ENCODE measurements around the gene IL31RA.

The IL31RA gene

DNA sequence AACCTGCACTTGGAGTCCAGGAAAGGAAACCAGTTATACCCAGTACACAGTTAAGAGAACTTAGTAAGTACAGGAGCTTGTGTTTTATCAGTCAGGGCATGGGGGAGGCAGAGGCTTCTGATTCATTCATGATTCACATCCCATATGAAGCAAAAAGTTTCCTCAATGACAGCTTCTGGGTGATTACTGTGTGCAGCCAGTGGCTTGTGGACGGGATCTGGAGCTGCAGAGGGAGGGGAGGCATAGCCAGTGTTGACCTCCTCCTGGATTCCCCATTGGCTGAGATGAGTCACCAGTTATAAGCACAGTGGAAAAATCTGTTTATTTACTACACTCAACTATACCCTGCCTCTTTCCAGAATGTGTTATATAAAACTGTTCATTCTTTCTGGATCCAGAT is 17.7 kb downstream of the IL31RA start:
- no peak overlapping the region for H3K23ac ChIP-seq (ENCODE audit: low read depth, low read length, poor library complexity)
- peaks cover 0 to 8% of the 10 kb centered on the region in 2 donors for H3K9me3 ChIP-seq (replicated peaks in 1 of 2; ENCODE audit: control insufficient read depth in 2 of 2, insufficient read depth in 1 of 2, low read depth in 1 of 2, low read length in 2 of 2)
- H3K4ac ChIP-seq (ENCODE audit: low read length): no peak overlapping the region
- no peaks in the 10 kb centered on the region for H3K4me1 ChIP-seq (ENCODE audit: control insufficient read depth in 2 of 2, insufficient read depth in 1 of 2, low read depth in 1 of 2, low read length in 2 of 2)
- no peak overlapping the region for H3K4me3 ChIP-seq (ENCODE audit: low read length in 2 of 2)
- no peak overlapping the region for H4K8ac ChIP-seq (ENCODE audit: low read depth, low read length)
- WGBS, 2 donors (ENCODE audit: extremely low coverage in 2 of 2, insufficient read length in 2 of 2, insufficient replicate concordance in 1 of 2): no CpG with 5 or more reads among the region's 1 CpG
- H2BK15ac ChIP-seq (ENCODE audit: low read length): no peak overlapping the region
- no peak overlapping the region for H2AK5ac ChIP-seq (ENCODE audit: low read depth, low read length)
- no peak overlapping the region for H3K14ac ChIP-seq (ENCODE audit: low read length)
- H3K79me1 ChIP-seq (ENCODE audit: low read depth, low read length): no peaks in the 10 kb centered on the region
- H2AFZ ChIP-seq (ENCODE audit: low read length): no peak overlapping the region
- no peak overlapping the region for H3K4me2 ChIP-seq (ENCODE audit: insufficient read depth, low read length, poor library complexity, severe bottlenecking)
- no peak overlapping the region for H3K18ac ChIP-seq (ENCODE audit: low read length)
- H3K27me3 ChIP-seq (ENCODE audit: control insufficient read depth in 3 of 3, insufficient read depth in 3 of 3, low read depth in 1 of 3, low read length in 3 of 3): peaks cover 0 to 6% (median 0%) of the 10 kb centered on the region in 3 experiments
- H3K36me3 ChIP-seq (replicated peaks in 1 of 2; ENCODE audit: control insufficient read depth in 2 of 2, insufficient read depth in 2 of 2, low read length in 2 of 2): no peaks in the 10 kb centered on the region
- no peak overlapping the region for H2BK120ac ChIP-seq (ENCODE audit: low read depth, low read length)
- H2BK12ac ChIP-seq (ENCODE audit: low read length): no peak overlapping the region
- H4K91ac ChIP-seq (ENCODE audit: low read depth, low read length, poor library complexity): no peak overlapping the region
- no peak for DNase-seq (ENCODE audit: low spot score)
- H3K9ac ChIP-seq (ENCODE audit: low read depth, low read length, poor library complexity): no peak overlapping the region
- H3K27ac ChIP-seq (replicated peaks; ENCODE audit: low read length): no peak overlapping the region
- no peak overlapping the region for H2BK5ac ChIP-seq (ENCODE audit: low read length)

- Histone ChIP-seq H2BK12ac (ENCODE audit: low read length) (no peak overlapping the region), H4K8ac (ENCODE audit: low read depth, low read length) (no peak overlapping the region), H2AFZ (ENCODE audit: low read length) (no peak overlapping the region), H2AK5ac (ENCODE audit: low read depth, low read length) (no peak overlapping the region), H3K4me1 (ENCODE audit: control insufficient read depth in 2 of 2, insufficient read depth in 1 of 2, low read depth in 1 of 2, low read length in 2 of 2) (no peaks in the 10 kb centered on the region), H3K79me1 (ENCODE audit: low read depth, low read length) (no peaks in the 10 kb centered on the region), H3K4me3 (ENCODE audit: low read length in 2 of 2) (no peak overlapping the region), H3K4me2 (ENCODE audit: insufficient read depth, low read length, poor library complexity, severe bottlenecking) (no peak overlapping the region), H2BK15ac (ENCODE audit: low read length) (no peak overlapping the region), H3K23ac (ENCODE audit: low read depth, low read length, poor library complexity) (no peak overlapping the region), H3K14ac (ENCODE audit: low read length) (no peak overlapping the region), H2BK120ac (ENCODE audit: low read depth, low read length) (no peak overlapping the region), H3K18ac (ENCODE audit: low read length) (no peak overlapping the region), H3K27me3 (ENCODE audit: control insufficient read depth in 3 of 3, insufficient read depth in 3 of 3, low read depth in 1 of 3, low read length in 3 of 3) (no peaks in the 10 kb centered on the region), H3K27ac (replicated peaks; ENCODE audit: low read length) (no peak overlapping the region), H3K9ac (ENCODE audit: low read depth, low read length, poor library complexity) (no peak overlapping the region), H3K36me3 (replicated peaks in 1 of 2; ENCODE audit: control insufficient read depth in 2 of 2, insufficient read depth in 2 of 2, low read length in 2 of 2) (no peaks in the 10 kb centered on the region), H3K9me3 (replicated peaks in 1 of 2; ENCODE audit: control insufficient read depth in 2 of 2, insufficient read depth in 1 of 2, low read depth in 1 of 2, low read length in 2 of 2) (peaks cover 0 to under 1% of the 10 kb centered on the region in 2 donors), H4K91ac (ENCODE audit: low read depth, low read length, poor library complexity) (no peak overlapping the region), H2BK5ac (ENCODE audit: low read length) (no peak overlapping the region), H3K4ac (ENCODE audit: low read length) (no peak overlapping the region)
- DNase-seq (ENCODE audit: low spot score): no peak
- WGBS, 2 donors (ENCODE audit: extremely low coverage in 2 of 2, insufficient read length in 2 of 2, insufficient replicate concordance in 1 of 2): no CpG with 5 or more reads among the region's 4 CpGs
Measured at GRCh38 chr5:55869847-55870246, 18.7 kb downstream of the IL31RA start.

- H3K27ac ChIP-seq (replicated peaks; ENCODE audit: low read length): no peak overlapping the region
- no peaks in the 10 kb centered on the region for H3K27me3 ChIP-seq (ENCODE audit: control insufficient read depth in 3 of 3, insufficient read depth in 3 of 3, low read depth in 1 of 3, low read length in 3 of 3)
- no peak overlapping the region for H2BK15ac ChIP-seq (ENCODE audit: low read length)
- H2BK12ac ChIP-seq (ENCODE audit: low read length): no peak overlapping the region
- H3K4ac ChIP-seq (ENCODE audit: low read length): no peak overlapping the region
- H2BK120ac ChIP-seq (ENCODE audit: low read depth, low read length): no peak overlapping the region
- no peak overlapping the region for H3K23ac ChIP-seq (ENCODE audit: low read depth, low read length, poor library complexity)
- no peak overlapping the region for H3K4me2 ChIP-seq (ENCODE audit: insufficient read depth, low read length, poor library complexity, severe bottlenecking)
- no peak for DNase-seq (ENCODE audit: low spot score)
- no peaks in the 10 kb centered on the region for H3K36me3 ChIP-seq (replicated peaks in 1 of 2; ENCODE audit: control insufficient read depth in 2 of 2, insufficient read depth in 2 of 2, low read length in 2 of 2)
- no peaks in the 10 kb centered on the region for H3K79me1 ChIP-seq (ENCODE audit: low read depth, low read length)
- no peaks in the 10 kb centered on the region for H3K9me3 ChIP-seq (replicated peaks in 1 of 2; ENCODE audit: control insufficient read depth in 2 of 2, insufficient read depth in 1 of 2, low read depth in 1 of 2, low read length in 2 of 2)
- no peak overlapping the region for H3K9ac ChIP-seq (ENCODE audit: low read depth, low read length, poor library complexity)
- no peaks in the 10 kb centered on the region for H3K4me1 ChIP-seq (ENCODE audit: control insufficient read depth in 2 of 2, insufficient read depth in 1 of 2, low read depth in 1 of 2, low read length in 2 of 2)
- no peak overlapping the region for H4K91ac ChIP-seq (ENCODE audit: low read depth, low read length, poor library complexity)
- H3K14ac ChIP-seq (ENCODE audit: low read length): no peak overlapping the region
- H3K18ac ChIP-seq (ENCODE audit: low read length): no peak overlapping the region
- no peak overlapping the region for H2AK5ac ChIP-seq (ENCODE audit: low read depth, low read length)
- no peak overlapping the region for H3K4me3 ChIP-seq (ENCODE audit: low read length in 2 of 2)
- no peak overlapping the region for H2AFZ ChIP-seq (ENCODE audit: low read length)
- no peak overlapping the region for H4K8ac ChIP-seq (ENCODE audit: low read depth, low read length)
- H2BK5ac ChIP-seq (ENCODE audit: low read length): no peak overlapping the region
Measured at GRCh38 chr5:55873234-55873633, 22.1 kb downstream of the IL31RA start.

DNA sequence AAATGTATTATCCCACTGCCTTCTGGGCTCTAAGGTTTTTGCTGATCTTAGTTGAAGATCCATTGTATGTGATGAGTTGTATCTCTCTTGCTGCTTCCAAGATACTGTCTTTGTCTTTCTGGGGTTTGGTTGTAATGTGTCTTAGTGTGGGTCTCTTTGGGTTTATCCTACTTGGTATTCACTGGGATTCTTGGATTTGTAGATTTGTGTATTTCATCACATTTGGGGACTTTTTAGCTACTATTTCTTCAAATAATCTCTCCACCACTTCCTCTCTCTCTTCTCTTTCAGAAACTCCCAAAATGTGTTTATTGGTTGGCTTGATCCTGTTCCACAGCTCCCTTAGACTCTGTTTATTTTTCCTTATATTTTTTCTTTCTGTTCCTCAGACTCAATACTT is 26.5 kb downstream of the IL31RA start:
- H3K9me3 ChIP-seq (replicated peaks in 1 of 2; ENCODE audit: control insufficient read depth in 2 of 2, insufficient read depth in 1 of 2, low read depth in 1 of 2, low read length in 2 of 2): no peaks in the 10 kb centered on the region
- H2BK15ac ChIP-seq (ENCODE audit: low read length): no peak overlapping the region

More for the DNA sequence above, 26.5 kb downstream of the IL31RA start:
- Histone ChIP-seq H3K4me3 (ENCODE audit: low read length in 2 of 2) (no peak overlapping the region), H2AK5ac (ENCODE audit: low read depth, low read length) (no peak overlapping the region), H3K9ac (ENCODE audit: low read depth, low read length, poor library complexity) (no peak overlapping the region), H3K4me2 (ENCODE audit: insufficient read depth, low read length, poor library complexity, severe bottlenecking) (no peak overlapping the region), H3K27ac (replicated peaks; ENCODE audit: low read length) (no peak overlapping the region), H2BK12ac (ENCODE audit: low read length) (no peak overlapping the region), H3K23ac (ENCODE audit: low read depth, low read length, poor library complexity) (no peak overlapping the region), H4K8ac (ENCODE audit: low read depth, low read length) (no peak overlapping the region), H4K91ac (ENCODE audit: low read depth, low read length, poor library complexity) (no peak overlapping the region), H2AFZ (ENCODE audit: low read length) (no peak overlapping the region), H3K14ac (ENCODE audit: low read length) (no peak overlapping the region), H2BK5ac (ENCODE audit: low read length) (no peak overlapping the region), H3K79me1 (ENCODE audit: low read depth, low read length) (no peaks in the 10 kb centered on the region), H2BK120ac (ENCODE audit: low read depth, low read length) (no peak overlapping the region), H3K4ac (ENCODE audit: low read length) (no peak overlapping the region), H3K27me3 (ENCODE audit: control insufficient read depth in 3 of 3, insufficient read depth in 3 of 3, low read depth in 1 of 3, low read length in 3 of 3) (no peaks in the 10 kb centered on the region), H3K18ac (ENCODE audit: low read length) (no peak overlapping the region), H3K36me3 (replicated peaks in 1 of 2; ENCODE audit: control insufficient read depth in 2 of 2, insufficient read depth in 2 of 2, low read length in 2 of 2) (no peaks in the 10 kb centered on the region), H3K4me1 (ENCODE audit: control insufficient read depth in 2 of 2, insufficient read depth in 1 of 2, low read depth in 1 of 2, low read length in 2 of 2) (no peaks in the 10 kb centered on the region)
- DNase-seq (ENCODE audit: low spot score): no peak

All from neuronal stem cell (in vitro differentiated cells).